IMR-90 (cell line): ENCODE results near the gene NRP2. TPM values are rescaled to one million over a fixed set of nuclear protein-coding genes. Genes with fewer than 3 reads are reported as not detected.

ENCODE experiments used
- ATAC-seq: fragments of 200-7000 bp; cut with Tn5 transposase; 2 replicates; pipeline ENCODE4 v1.9.1; 2020; ENCODE audit warnings: low read depth, mild to moderate bottlenecking, moderate library complexity
- BruUV-seq: library from RNA; stranded (reverse); fragments of 400-500 nt; replicated peaks from 2 replicates; lab custom pipeline; 2021; lab: Mats Ljungman, UMichigan
- CTCF ChIA-PET: fragments of 300-600 bp; formaldehyde crosslinking; extraction: SDS; loops from one replicate; lab custom pipeline; 2021; ENCODE audit warnings: antibody characterized with exemption; lab: Yijun Ruan, JAX
- POLR2A ChIA-PET: fragments of 300-600 bp; sonication (Branson Sonifier 250); formaldehyde crosslinking; loops from one replicate; lab custom pipeline; 2022; ENCODE audit warnings: antibody characterized with exemption; ENCODE audit not compliant: unreplicated experiment; lab: Charles Lee
- DNase-seq: peaks from one replicate; pipeline ENCODE4 v3.0.0; 2013
- H2AFZ ChIP-seq: replicated peaks from 2 replicates; pipeline ENCODE3; 2013; ENCODE audit warnings: low read length, mild to moderate bottlenecking; ENCODE audit not compliant: poor library complexity
- H2AK5ac ChIP-seq: 2 replicates; pipeline ENCODE4 v1.6.1; 2013; ENCODE audit warnings: low read depth, low read length, inconsistent platforms
- H2AK9ac ChIP-seq: replicated peaks from 2 replicates; pipeline ENCODE3; 2013; ENCODE audit warnings: mild to moderate bottlenecking, low read depth, low read length, moderate library complexity; ENCODE audit not compliant: poor library complexity
- H2BK120ac ChIP-seq: 2 replicates; pipeline ENCODE4 v1.6.1; 2013; ENCODE audit warnings: low read depth, low read length, inconsistent platforms
- H2BK15ac ChIP-seq: 3 replicates; pipeline ENCODE4 v1.6.1; 2013; ENCODE audit warnings: low read depth, low read length, inconsistent platforms
- H2BK20ac ChIP-seq: 2 replicates; pipeline ENCODE4 v1.6.1; 2013; ENCODE audit warnings: low read depth, mild to moderate bottlenecking, inconsistent platforms, low read length, moderate library complexity
- H2BK5ac ChIP-seq: 2 replicates; pipeline ENCODE4 v1.6.1; 2013; ENCODE audit warnings: mild to moderate bottlenecking, low read depth, low read length, inconsistent platforms; ENCODE audit not compliant: poor library complexity, severe bottlenecking
- H3K14ac ChIP-seq: replicated peaks from 2 replicates; pipeline ENCODE4 v1.6.1; 2013; ENCODE audit warnings: low read depth, low read length, inconsistent platforms
- H3K18ac ChIP-seq: 2 replicates; pipeline ENCODE4 v1.6.1; 2013; ENCODE audit warnings: low read depth, low read length, control low read depth
- H3K23ac ChIP-seq: 2 replicates; pipeline ENCODE4 v1.6.1; 2013; ENCODE audit warnings: low read depth, low read length, inconsistent platforms
- H3K27ac ChIP-seq: 2 replicates; pipeline ENCODE4 v1.5.1; 2013; ENCODE audit warnings: mild to moderate bottlenecking, control low read depth, low read length; ENCODE audit not compliant: insufficient read depth
- H3K27me3 ChIP-seq: 2 replicates; pipeline ENCODE4 v1.6.1; 2013; ENCODE audit warnings: low read length; ENCODE audit not compliant: control insufficient read depth, insufficient read depth
- H3K36me3 ChIP-seq: 2 replicates; pipeline ENCODE4 v1.6.1; 2013; ENCODE audit warnings: low read length, mixed read lengths; ENCODE audit not compliant: control insufficient read depth, insufficient read depth
- H3K4ac ChIP-seq: 2 replicates; pipeline ENCODE4 v1.6.1; 2013; ENCODE audit warnings: low read depth, low read length, inconsistent platforms
- H3K4me1 ChIP-seq: 2 replicates; pipeline ENCODE4 v1.6.1; 2013; ENCODE audit warnings: low read length, mixed read lengths; ENCODE audit not compliant: control insufficient read depth, insufficient read depth
- H3K4me2 ChIP-seq: 2 replicates; pipeline ENCODE4 v1.6.1; 2013; ENCODE audit warnings: low read depth, mild to moderate bottlenecking, control low read depth, low read length, moderate library complexity
- H3K4me3 ChIP-seq: 2 replicates; pipeline ENCODE4 v1.5.1; 2013; ENCODE audit warnings: low read depth, mild to moderate bottlenecking, control low read depth, low read length, moderate library complexity; ENCODE audit not compliant: insufficient read depth
- H3K56ac ChIP-seq: 2 replicates; pipeline ENCODE4 v1.6.1; 2013; ENCODE audit warnings: low read length, inconsistent platforms; ENCODE audit not compliant: insufficient read depth; ENCODE audit errors: extremely low read depth
- H3K79me1 ChIP-seq, 2 experiments: 2 replicates each; pipeline ENCODE4 v1.6.1; 2013; ENCODE audit warnings: low read length in 2 of 2, inconsistent platforms in 1 of 2, low read depth in 1 of 2
- H3K9ac ChIP-seq: 2 replicates; pipeline ENCODE4 v1.6.1; 2013; ENCODE audit warnings: low read depth, low read length, control low read depth
- H3K9me1 ChIP-seq: 2 replicates; pipeline ENCODE4 v1.6.1; 2013; ENCODE audit warnings: low read length, inconsistent platforms; ENCODE audit not compliant: insufficient read depth
- H3K9me3 ChIP-seq: 2 replicates; pipeline ENCODE4 v1.6.1; 2013; ENCODE audit warnings: low read length; ENCODE audit not compliant: control insufficient read depth, insufficient read depth
- H4K20me1 ChIP-seq: 2 replicates; pipeline ENCODE4 v1.6.1; 2013; ENCODE audit warnings: low read length, inconsistent platforms; ENCODE audit not compliant: insufficient read depth
- H4K5ac ChIP-seq: 2 replicates; pipeline ENCODE4 v1.6.1; 2013; ENCODE audit warnings: mild to moderate bottlenecking, low read depth, low read length, control low read depth
- H4K8ac ChIP-seq, 2 experiments: 2 replicates each; pipeline ENCODE4 v1.6.1; 2013; ENCODE audit warnings: low read depth in 2 of 2, low read length in 2 of 2, control low read depth in 1 of 2, inconsistent platforms in 1 of 2
- H4K91ac ChIP-seq: 2 replicates; pipeline ENCODE4 v1.6.1; 2013; ENCODE audit warnings: low read depth, low read length, inconsistent platforms; ENCODE audit not compliant: insufficient read depth
- BHLHE40 ChIP-seq: fragments of 150-350 bp; IDR thresholded peaks from 2 replicates; pipeline ENCODE4 v1.6.1; 2016; ENCODE audit warnings: mild to moderate bottlenecking, low read depth, low read length
- CEBPB ChIP-seq: IDR thresholded peaks from 2 replicates; pipeline ENCODE4 v1.6.1; 2012; ENCODE audit warnings: low read depth, low read length, improper control_type of control experiment
- CHD1 ChIP-seq: IDR thresholded peaks from 2 replicates; pipeline ENCODE4 v1.6.1; 2012; ENCODE audit warnings: low read depth, low read length, improper control_type of control experiment
- FOS ChIP-seq: fragments of 150-350 bp; IDR thresholded peaks from 2 replicates; pipeline ENCODE4 v1.6.1; 2016; ENCODE audit warnings: low read depth, low read length
- MAFK ChIP-seq: IDR thresholded peaks from 2 replicates; pipeline ENCODE4 v1.6.1; 2012; ENCODE audit warnings: low read depth, low read length, improper control_type of control experiment
- MAZ ChIP-seq: IDR thresholded peaks from 2 replicates; pipeline ENCODE4 v1.6.1; 2012; ENCODE audit warnings: low read depth, mild to moderate bottlenecking, low read length, improper control_type of control experiment, moderate library complexity, borderline replicate concordance
- MXI1 ChIP-seq: IDR thresholded peaks from 2 replicates; pipeline ENCODE4 v1.6.1; 2012; ENCODE audit warnings: low read depth, mild to moderate bottlenecking, low read length, moderate library complexity, borderline replicate concordance
- NFE2L2 ChIP-seq: fragments of 150-350 bp; IDR thresholded peaks from 2 replicates; pipeline ENCODE4 v1.6.1; 2016; ENCODE audit warnings: low read depth, mild to moderate bottlenecking, low read length
- POLR2A ChIP-seq: IDR thresholded peaks from 2 replicates; pipeline ENCODE4 v1.6.1; 2012; ENCODE audit warnings: mild to moderate bottlenecking, low read depth, low read length
- RAD21 ChIP-seq: IDR thresholded peaks from 2 replicates; pipeline ENCODE4 v1.6.1; 2012; ENCODE audit warnings: low read length, improper control_type of control experiment
- RCOR1 ChIP-seq: IDR thresholded peaks from 2 replicates; pipeline ENCODE4 v1.6.1; 2012; ENCODE audit warnings: mild to moderate bottlenecking, low read length, improper control_type of control experiment; ENCODE audit not compliant: insufficient replicate concordance
- RFX5 ChIP-seq: IDR thresholded peaks from 2 replicates; pipeline ENCODE4 v1.8.0; 2012; ENCODE audit warnings: low read depth, mild to moderate bottlenecking, low read length, moderate library complexity
- SMC3 ChIP-seq: fragments of 150-350 bp; IDR thresholded peaks from 2 replicates; pipeline ENCODE4 v1.6.1; 2016; ENCODE audit warnings: low read depth, mild to moderate bottlenecking, antibody characterized with exemption, low read length, moderate library complexity
- WGBS, 2 experiments: methylation state at CpG; one replicate each; pipeline versions ENCODE4 v1.1.5 to v1.1.7; 2013; ENCODE audit warnings: missing lambda C conversion rate in 2 of 2; ENCODE audit not compliant: insufficient read length in 1 of 2; ENCODE audit errors: extremely low coverage in 2 of 2; 5-methylcytosine and 5-hydroxymethylcytosine counted together
- dilution Hi-C: fragments of 300-500 bp; cut with HindIII; formaldehyde crosslinking; loops from one replicate; pipeline ENCODE4 v1.14.3; 2018; ENCODE audit warnings: low sequenced_read_pairs; ENCODE audit not compliant: unreplicated experiment
- in situ Hi-C: fragments of 300-500 bp; cut with MboI; formaldehyde crosslinking; loops from 3 replicates; pipeline ENCODE4 v1.14.3; 2019; ENCODE audit warnings: low sequenced_read_pairs, inconsistent platforms, mixed read lengths
- intact Hi-C: fragments of 100-400 bp; cut with micrococcal nuclease; formaldehyde crosslinking; loops from 2 replicates; pipeline ENCODE4 v1.10.0; 2022
- polyA plus RNA-seq, 3 experiments: library from polyadenylated mRNA; depleted of rRNA; stranded (reverse); fragments of >200 nt; gene quantifications; 2 replicates each; pipeline ENCODE4 v1.2.3, GENCODE V29; 2012; ENCODE audit warnings: low replicate concordance in 1 of 3
- total RNA-seq: library from RNA; depleted of rRNA; stranded (reverse); fragments of >200 nt; gene quantifications from 2 replicates; pipeline ENCODE4 v1.2.3, GENCODE V29; 2012
- TF ChIP-seq, protein P1 (sequence below): fragments of 150-350 bp; IDR thresholded peaks from 2 replicates; pipeline ENCODE4 v1.6.1; 2016; ENCODE audit warnings: low read depth, mild to moderate bottlenecking, low read length, moderate library complexity, borderline replicate concordance
- TF ChIP-seq, protein P2 (sequence below): conservative IDR thresholded peaks from 2 replicates; pipeline ENCODE4 v1.5.1; 2012; ENCODE audit warnings: mild to moderate bottlenecking, low read depth, low read length, improper control_type of control experiment

The NRP2 gene
- total and polyA plus RNA-seq, 2 of the 4 experiments (the other 2 are of a cell fraction): 46.4 to 51.3 TPM

DNA sequence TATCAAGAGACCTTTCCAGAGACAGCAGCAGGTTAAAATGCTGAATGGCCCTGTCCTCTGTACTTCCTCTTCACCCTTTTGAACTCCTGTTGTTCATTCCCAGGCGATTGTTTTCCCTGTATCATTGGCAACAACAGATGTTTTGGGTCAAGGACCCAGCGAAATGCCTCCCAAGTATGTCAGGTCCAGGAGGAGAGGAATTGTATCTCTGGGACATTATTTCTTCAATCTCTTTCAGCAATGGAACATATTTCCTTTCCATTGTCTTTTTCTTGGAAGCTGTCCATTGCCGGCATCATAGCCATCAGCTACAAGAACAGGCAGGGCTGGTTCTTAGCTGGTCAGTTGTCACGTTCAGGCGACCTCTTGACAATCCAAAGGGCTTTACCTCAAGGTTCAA, 76.2 kb downstream of the NRP2 start:
- ATAC-seq (no peak), DNase-seq (no peak)
- no peaks in the 10 kb centered on the region for H3K9me3 ChIP-seq
- H4K8ac ChIP-seq: no peak overlapping the region
- no peak overlapping the region for H3K9ac ChIP-seq
- H3K14ac ChIP-seq: peak overlapping the region; percentile 70; the same call in 1 of the 2 replicates
- dilution Hi-C loops (no loop called here), intact Hi-C loops (no loop called here), in situ Hi-C loops (loop anchor here (5.0 kb wide), 1 partner anchor 71 kb away; no protein-coding TSS in a partner anchor)
- ChIA-PET CTCF (interaction anchor here (0.8 to 1.0 kb wide), 2 partner anchors 9 to 27 kb away, joined by 3 to 5 read pairs; no protein-coding TSS in a partner anchor), POLR2A (no interaction called here)
- no peaks in the 10 kb centered on the region for H3K27me3 ChIP-seq
- no peak overlapping the region for H2AK9ac ChIP-seq
- no peak overlapping the region for H3K56ac ChIP-seq
- no TSS peak for BruUV-seq
- H2BK120ac ChIP-seq: peak overlapping the region; percentile 52; the same call in 1 of the 2 replicates
- no peak overlapping the region for H3K4me2 ChIP-seq
- no peak overlapping the region for H3K4me3 ChIP-seq
- H3K79me1 ChIP-seq: 0 out of 4 replicates have a peak, but pooled peaks cover 0 to 3% of the 10 kb centered on the region in 2 experiments
- WGBS, 2 experiments: no CpG with 5 or more reads among the region's 5 CpGs
- TF ChIP-seq RFX5: no peak
- TF ChIP-seq CEBPB: no peak
- TF ChIP-seq, protein P1, sequence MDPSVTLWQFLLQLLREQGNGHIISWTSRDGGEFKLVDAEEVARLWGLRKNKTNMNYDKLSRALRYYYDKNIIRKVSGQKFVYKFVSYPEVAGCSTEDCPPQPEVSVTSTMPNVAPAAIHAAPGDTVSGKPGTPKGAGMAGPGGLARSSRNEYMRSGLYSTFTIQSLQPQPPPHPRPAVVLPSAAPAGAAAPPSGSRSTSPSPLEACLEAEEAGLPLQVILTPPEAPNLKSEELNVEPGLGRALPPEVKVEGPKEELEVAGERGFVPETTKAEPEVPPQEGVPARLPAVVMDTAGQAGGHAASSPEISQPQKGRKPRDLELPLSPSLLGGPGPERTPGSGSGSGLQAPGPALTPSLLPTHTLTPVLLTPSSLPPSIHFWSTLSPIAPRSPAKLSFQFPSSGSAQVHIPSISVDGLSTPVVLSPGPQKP: no peak
- no peak for TF ChIP-seq NFE2L2
- TF ChIP-seq RAD21: no peak
- TF ChIP-seq MAFK: no peak
- TF ChIP-seq MAZ: no peak
- no peak for TF ChIP-seq RCOR1
- TF ChIP-seq, protein P2, sequence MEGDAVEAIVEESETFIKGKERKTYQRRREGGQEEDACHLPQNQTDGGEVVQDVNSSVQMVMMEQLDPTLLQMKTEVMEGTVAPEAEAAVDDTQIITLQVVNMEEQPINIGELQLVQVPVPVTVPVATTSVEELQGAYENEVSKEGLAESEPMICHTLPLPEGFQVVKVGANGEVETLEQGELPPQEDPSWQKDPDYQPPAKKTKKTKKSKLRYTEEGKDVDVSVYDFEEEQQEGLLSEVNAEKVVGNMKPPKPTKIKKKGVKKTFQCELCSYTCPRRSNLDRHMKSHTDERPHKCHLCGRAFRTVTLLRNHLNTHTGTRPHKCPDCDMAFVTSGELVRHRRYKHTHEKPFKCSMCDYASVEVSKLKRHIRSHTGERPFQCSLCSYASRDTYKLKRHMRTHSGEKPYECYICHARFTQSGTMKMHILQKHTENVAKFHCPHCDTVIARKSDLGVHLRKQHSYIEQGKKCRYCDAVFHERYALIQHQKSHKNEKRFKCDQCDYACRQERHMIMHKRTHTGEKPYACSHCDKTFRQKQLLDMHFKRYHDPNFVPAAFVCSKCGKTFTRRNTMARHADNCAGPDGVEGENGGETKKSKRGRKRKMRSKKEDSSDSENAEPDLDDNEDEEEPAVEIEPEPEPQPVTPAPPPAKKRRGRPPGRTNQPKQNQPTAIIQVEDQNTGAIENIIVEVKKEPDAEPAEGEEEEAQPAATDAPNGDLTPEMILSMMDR: no peak
- TF ChIP-seq FOS: no peak
- TF ChIP-seq BHLHE40: no peak
- TF ChIP-seq SMC3: no peak
- TF ChIP-seq MXI1: no peak
- TF ChIP-seq POLR2A: no peak
- TF ChIP-seq CHD1: no peak
- peak overlapping the region; percentile 15 for H2AFZ ChIP-seq
- H4K91ac ChIP-seq: peak overlapping the region; percentile 51
- peak overlapping the region; percentile 62; the same call in 1 of the 2 replicates for H3K4ac ChIP-seq
- H3K18ac ChIP-seq: peak overlapping the region; percentile 10; the same call in 1 of the 2 replicates
- H2AK5ac ChIP-seq: peak overlapping the region; percentile 90; the same call in 1 of the 2 replicates
- H3K27ac ChIP-seq: peak overlapping the region; percentile 73; the same call in 1 of the 2 replicates
- peak overlapping the region; percentile 52 for H2BK5ac ChIP-seq
- no peaks in the 10 kb centered on the region; the same call in 1 of the 2 replicates for H4K20me1 ChIP-seq
- H3K9me1 ChIP-seq: peaks cover 19% of the 10 kb centered on the region
- H3K36me3 ChIP-seq: peaks cover 40% of the 10 kb centered on the region
- no peak overlapping the region for H3K23ac ChIP-seq
- peak overlapping the region; percentile 74; the same call in 1 of the 2 replicates for H2BK20ac ChIP-seq
- H4K5ac ChIP-seq: peak overlapping the region; percentile 3; the same call in 1 of the 2 replicates
- H3K4me1 ChIP-seq: peaks cover 34% of the 10 kb centered on the region
- peak overlapping the region; percentile 67; the same call in 1 of the 3 replicates for H2BK15ac ChIP-seq
